A549 treated with AZD9567 at 1 μM for 4 hours (cell line): ENCODE results near the gene ZNF2. TPM values are rescaled to one million over a fixed set of nuclear protein-coding genes. Genes with fewer than 3 reads are reported as not detected.

ENCODE experiments used
- total RNA-seq: library from RNA; stranded (reverse); fragments of 200-300 nt; extraction: Qiagen RNA extraction; gene quantifications from 5 replicates; pipeline ENCODE4 v1.2.3, GENCODE V29; 2022; ENCODE audit not compliant: insufficient read depth

Gene ZNF2
- total RNA-seq = 3.2 to 6.4 TPM (median 3.6 TPM) in 5 replicates

DNA sequence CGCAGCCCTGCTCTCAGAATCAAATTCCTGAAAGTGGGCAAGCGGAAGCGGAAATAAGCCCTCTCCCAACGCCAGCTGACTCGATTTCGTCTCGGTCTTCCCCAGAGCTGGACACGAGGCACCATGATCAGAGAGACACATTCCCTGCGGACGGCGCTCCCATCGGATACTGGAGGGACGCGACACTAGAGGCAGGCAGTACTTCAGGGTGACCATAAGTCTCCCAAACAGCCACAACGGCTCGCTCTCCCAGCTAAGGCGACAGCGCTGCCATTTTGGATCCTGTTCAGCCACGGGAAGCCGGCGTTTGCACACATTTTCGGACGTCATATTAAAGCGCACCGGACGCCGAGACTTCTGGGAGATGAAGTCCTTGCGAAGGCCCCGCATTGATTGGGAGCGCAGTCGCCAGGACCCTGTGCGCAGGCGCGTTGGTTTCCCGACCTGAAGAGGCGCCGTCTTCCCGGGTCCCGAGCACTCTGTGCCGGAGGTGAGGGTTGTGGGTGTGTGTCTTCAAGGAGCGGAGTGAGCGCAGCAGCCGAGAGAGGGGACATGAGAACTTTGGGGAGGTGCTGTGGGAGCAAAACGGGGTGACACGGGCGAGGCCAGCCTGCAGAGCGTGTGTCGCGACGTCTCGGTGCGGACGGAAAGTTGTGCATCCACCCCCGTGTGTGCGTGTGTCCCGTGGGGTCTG lies at the start of gene ZNF2:
Gene ZNF2 (plus strand): TSS at position 439 of the 694 bp plus-strand sequence. CDS start 10,418 bp downstream, outside the sequence.

DNA sequence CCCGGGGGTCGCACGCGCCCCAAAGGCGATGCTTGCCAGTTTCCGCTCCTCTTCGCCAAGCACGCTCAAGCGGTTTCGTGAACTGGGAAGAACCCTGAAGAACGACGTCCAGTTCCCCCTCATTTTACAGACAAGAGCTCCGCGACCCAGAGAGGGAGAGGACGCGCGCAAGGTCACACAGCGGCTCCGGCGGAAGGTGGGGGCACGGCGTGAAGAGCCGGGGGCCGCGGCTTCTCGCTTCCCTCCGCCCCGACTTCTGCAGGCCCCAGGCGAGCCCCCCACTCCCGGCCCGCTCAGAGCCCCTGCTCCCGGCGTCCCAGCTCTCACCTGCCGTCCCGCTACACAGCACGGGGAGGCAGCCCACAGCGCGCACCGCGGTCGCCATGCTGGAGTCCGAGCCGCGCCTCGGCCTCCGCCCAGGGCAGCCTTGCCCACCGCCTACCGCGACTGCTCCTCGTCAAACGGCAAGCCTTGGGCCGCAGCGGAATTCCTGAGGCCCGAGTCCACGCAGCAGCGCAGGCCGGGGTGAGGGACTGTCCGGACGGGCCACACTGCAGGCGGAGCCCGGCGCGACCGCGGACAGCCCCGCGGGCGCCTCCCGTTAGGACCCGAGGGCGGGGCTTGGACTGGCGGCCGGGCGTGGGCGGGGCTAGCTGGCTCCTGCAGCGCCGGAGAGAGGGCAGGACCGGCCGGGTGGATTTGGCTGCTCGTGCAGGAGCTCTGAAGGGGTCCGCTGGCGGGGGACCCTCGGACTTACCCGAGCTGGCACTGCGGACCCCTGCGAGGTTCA lies 44.0 kb upstream of the ZNF2 start, which contains the start of gene MRPS5:
Gene MRPS5 (minus strand): TSS at position 402 of the 790 bp plus-strand sequence. CDS start 17 bp downstream, at position 385.

GRCh38 chr2:95159690-95160449 lies 5.7 kb upstream of the ZNF2 start, which contains the start of gene ZNF514:
Gene ZNF514, minus strand, starts transcription at chr2:95159848. Its CDS starts 6,595 bp downstream, at chr2:95153253.

GRCh38 chr2:95207111-95207961 lies 41.7 kb downstream of the ZNF2 start, which contains the start of gene ZNF892:
Gene ZNF892, plus strand, starts transcription at chr2:95207521. Its CDS starts 295 bp downstream, at chr2:95207816.

Other genes with a start within 250 kb of the ZNF2 start
- 0.09 to 0.18 TPM (median 0.14 TPM) in 4 of 5 replicates, not detected in the other for gene MAL, start 140.1 kb upstream of the ZNF2 start, total RNA-seq
- gene MRPS5, start 44.0 kb upstream of the ZNF2 start, total RNA-seq = 68.5 to 74.9 TPM (median 72.9 TPM) in 5 replicates
- gene ZNF514, start 6.0 kb upstream of the ZNF2 start, total RNA-seq = 4.4 to 7.4 TPM (median 6.9 TPM) in 5 replicates
- 0.39 to 0.54 TPM (median 0.48 TPM) in 4 of 5 replicates, not detected in the other for gene ZNF892, start 41.7 kb downstream of the ZNF2 start, total RNA-seq
- 0.02 to 0.07 TPM (median 0.05 TPM) in 4 of 5 replicates, not detected in the other for gene PROM2, start 108.6 kb downstream of the ZNF2 start, total RNA-seq
- 0.70 to 1.9 TPM (median 1.7 TPM) in 5 replicates for gene KCNIP3, start 131.5 kb downstream of the ZNF2 start, total RNA-seq
- 29.6 to 38.6 TPM (median 31.0 TPM) in 5 replicates for gene FAHD2A, start 236.9 kb downstream of the ZNF2 start, total RNA-seq